Lung (tissue), 12 donors: ENCODE measurements around the gene RNF2. TPM values are rescaled to one million over a fixed set of nuclear protein-coding genes. Genes with fewer than 3 reads are reported as not detected.

ENCODE experiments used
- ATAC-seq: fragments of 200-7000 bp; cut with Tn5 transposase; one replicate; pipeline ENCODE4 v1.9.1; 2020; ENCODE audit warnings: moderate number of reproducible peaks; ENCODE audit not compliant: insufficient read depth, low FRiP score
- DNase-seq, 3 donors: peaks; one replicate each; pipeline ENCODE4 v3.0.0-alpha.2; 2013 to 2017
- H3K27ac ChIP-seq, 2 donors: one replicate each; pipeline ENCODE4 v1.5.1; 2013; ENCODE audit warnings: mild to moderate bottlenecking in 2 of 2, moderate library complexity in 2 of 2, control low read depth in 1 of 2, inconsistent platforms in 1 of 2, low read depth in 1 of 2, low read length in 1 of 2
- H3K27me3 ChIP-seq, 3 donors: one replicate each; pipeline ENCODE4 v1.5.1; 2013; ENCODE audit warnings: low read length in 2 of 3; ENCODE audit not compliant: control insufficient read depth in 3 of 3, insufficient read depth in 3 of 3
- H3K36me3 ChIP-seq, 4 donors: one replicate each; pipeline ENCODE4 v1.5.1; 2013; ENCODE audit warnings: low read length in 4 of 4, mild to moderate bottlenecking in 1 of 4, moderate library complexity in 1 of 4; ENCODE audit not compliant: control insufficient read depth in 4 of 4, insufficient read depth in 4 of 4
- H3K4me1 ChIP-seq, 5 donors: one replicate each; pipeline ENCODE4 v1.5.1; 2013; ENCODE audit warnings: low read length in 5 of 5, mild to moderate bottlenecking in 2 of 5, moderate library complexity in 1 of 5; ENCODE audit not compliant: control insufficient read depth in 5 of 5, insufficient read depth in 5 of 5
- H3K4me3 ChIP-seq: one replicate; pipeline ENCODE4 v1.5.1; 2013; ENCODE audit warnings: mild to moderate bottlenecking, control low read depth, moderate library complexity
- H3K9ac ChIP-seq, 2 donors: one replicate each; pipeline ENCODE4 v1.5.1; 2013; ENCODE audit warnings: low read length in 2 of 2, control low read depth in 1 of 2; ENCODE audit not compliant: insufficient read depth in 1 of 2
- H3K9me3 ChIP-seq, 4 donors: one replicate each; pipeline ENCODE4 v1.5.1; 2013; ENCODE audit warnings: low read length in 3 of 4, mild to moderate bottlenecking in 1 of 4, moderate library complexity in 1 of 4; ENCODE audit not compliant: control insufficient read depth in 4 of 4, insufficient read depth in 3 of 4
- CTCF ChIP-seq: IDR thresholded peaks from 2 replicates; pipeline ENCODE4 v1.5.1; 2012; ENCODE audit warnings: mild to moderate bottlenecking; ENCODE audit errors: control extremely low read depth, extremely low read depth
- WGBS, 2 donors: extraction: QIAGEN DNeasy Blood & Tissue Kit; methylation state at CpG; one replicate each; pipeline ENCODE4 v1.1.7; 2013; 5-methylcytosine and 5-hydroxymethylcytosine counted together
- polyA plus RNA-seq, 2 donors: library from polyadenylated mRNA; stranded (reverse); fragments of 200-250 nt; gene quantifications; one replicate each; pipeline ENCODE4 v1.2.1, GENCODE V29; 2013
- total RNA-seq, 2 donors: library from RNA; depleted of rRNA in 1 of 2; stranded (reverse); fragments of >200 nt in 1 of 2; gene quantifications; one replicate each; pipeline ENCODE4 v1.2.1, GENCODE V29; 2014 to 2021
- donor health status: control.
- donor health status: control.
- donor health status: Bipolar disorder and iron deficiency.
- donor health status: healthy.
- donor health status: DM: yes; HTN: yes; CAD: no.

Gene RNF2
- total and polyA plus RNA-seq, 4 donors = 4.7 to 31.5 (median 12.2) TPM

GRCh38 chr1:185010361-185010760 lies 35.0 kb upstream of the RNF2 start:
- Histone ChIP-seq H3K36me3 (no peaks in the 10 kb centered on the region), H3K27ac (no peak overlapping the region), H3K4me3 (no peak overlapping the region), H3K27me3 (no peaks in the 10 kb centered on the region), H3K9ac (no peak overlapping the region), H3K4me1 (no peaks in the 10 kb centered on the region), H3K9me3 (no peaks in the 10 kb centered on the region)
- ATAC-seq (no peak), DNase-seq (no peak)
- no peak for TF ChIP-seq CTCF

GRCh38 chr1:185014941-185015340 lies 30.4 kb upstream of the RNF2 start:
- no peak for TF ChIP-seq CTCF
- 70 to 85% methylated on average over 3 of the region's 3 CpGs for WGBS, 2 donors

GRCh38 chr1:185015631-185016030 lies 29.7 kb upstream of the RNF2 start:
- no peak overlapping the region for H3K9ac ChIP-seq
- H3K36me3 ChIP-seq = no peaks in the 10 kb centered on the region
- H3K9me3 ChIP-seq = no peaks in the 10 kb centered on the region
- ATAC-seq = no peak
- no peak overlapping the region for H3K4me3 ChIP-seq
- no peaks in the 10 kb centered on the region for H3K4me1 ChIP-seq
- no peak for DNase-seq
- no peak for TF ChIP-seq CTCF
- H3K27ac ChIP-seq = no peak overlapping the region
- H3K27me3 ChIP-seq = no peaks in the 10 kb centered on the region
- 94 to 97% methylated on average over 3 of the region's 3 CpGs for WGBS, 2 donors

More at GRCh38 chr1:185014941-185015340, 30.4 kb upstream of the RNF2 start:
- no peak for ATAC-seq
- Histone ChIP-seq H3K36me3 (no peaks in the 10 kb centered on the region), H3K4me3 (no peak overlapping the region), H3K9ac (no peak overlapping the region), H3K27me3 (no peaks in the 10 kb centered on the region), H3K4me1 (no peaks in the 10 kb centered on the region), H3K27ac (no peak overlapping the region), H3K9me3 (no peaks in the 10 kb centered on the region)
- DNase-seq = no peak

GRCh38 chr1:185016880-185017279 lies 28.5 kb upstream of the RNF2 start:
- H3K27ac ChIP-seq = no peak overlapping the region
- no peaks in the 10 kb centered on the region for H3K36me3 ChIP-seq
- no peaks in the 10 kb centered on the region for H3K9me3 ChIP-seq
- WGBS, 2 donors = 74 to 90% methylated on average over 2 of the region's 2 CpGs
- no peaks in the 10 kb centered on the region for H3K4me1 ChIP-seq
- H3K27me3 ChIP-seq = no peaks in the 10 kb centered on the region
- no peak for TF ChIP-seq CTCF
- ATAC-seq (no peak), DNase-seq (no peak)
- H3K9ac ChIP-seq = no peak overlapping the region
- H3K4me3 ChIP-seq = no peak overlapping the region
